ENCODE measurements around the gene BRD7. TPM values are rescaled to one million over a fixed set of nuclear protein-coding genes. Genes with fewer than 3 reads are reported as not detected.
A peak's percentile ranks its signal among the peaks of the same experiment; 100 is the strongest.

BRD7 gene
- total and polyA plus RNA-seq, 2 of the 4 experiments (the other 2 are of a cell fraction): 24.8 to 29.9 TPM

- intact Hi-C loops (cut with micrococcal nuclease): loop anchor here (1.0 to 2.0 kb wide), 2 partner anchors 137 to 293 kb away; no protein-coding TSS in a partner anchor
Measured at GRCh38 chr16:50371936-50372595, 3.3 kb upstream of the BRD7 start.

More at GRCh38 chr16:50371936-50372595, 3.3 kb upstream of the BRD7 start:
- Histone ChIP-seq H2AK5ac (ENCODE audit: low read depth, low read length) (no peak overlapping the region), H3K4me2 (ENCODE audit: low read depth, low read length) (no peak overlapping the region), H3K9me1 (ENCODE audit: insufficient read depth, low read length) (no peaks in the 10 kb centered on the region), H2AFZ (replicated peaks; ENCODE audit: low read length, poor library complexity) (no peak overlapping the region), H4K5ac (ENCODE audit: low read depth, low read length) (no peak overlapping the region), H3K4me1 (ENCODE audit: control insufficient read depth, insufficient read depth, low read length) (peaks cover 2% of the 10 kb centered on the region; the same call in 1 of the 2 replicates), H3K27me3 (ENCODE audit: control insufficient read depth, insufficient read depth, low read length) (peaks cover 14% of the 10 kb centered on the region), H2BK15ac (ENCODE audit: low read depth, low read length) (no peak overlapping the region), H3K23ac (ENCODE audit: low read depth, low read length) (no peak overlapping the region), H3K36me3 (ENCODE audit: control insufficient read depth, insufficient read depth, low read length) (no peaks in the 10 kb centered on the region), H4K20me1 (ENCODE audit: insufficient read depth, low read length) (no peaks in the 10 kb centered on the region; the same call in 1 of the 2 replicates), H3K79me1 (ENCODE audit: low read depth in 1 of 2, low read length in 2 of 2) (peaks cover 12 to 13% of the 10 kb centered on the region in 2 experiments), H2AK9ac (replicated peaks; ENCODE audit: low read depth, low read length, poor library complexity) (no peak overlapping the region), H3K27ac (ENCODE audit: insufficient read depth, low read length) (no peak overlapping the region), H2BK20ac (ENCODE audit: low read depth, low read length) (no peak overlapping the region), H3K14ac (replicated peaks; ENCODE audit: low read depth, low read length) (no peak overlapping the region), H2BK120ac (ENCODE audit: low read depth, low read length) (no peak overlapping the region), H3K4me3 (ENCODE audit: insufficient read depth, low read depth, low read length) (no peak overlapping the region), H4K91ac (ENCODE audit: insufficient read depth, low read depth, low read length) (no peak overlapping the region), H4K8ac (ENCODE audit: low read depth in 2 of 2, low read length in 2 of 2) (no peak overlapping the region), H3K9me3 (ENCODE audit: control insufficient read depth, insufficient read depth, low read length) (no peaks in the 10 kb centered on the region), H3K4ac (ENCODE audit: low read depth, low read length) (no peak overlapping the region), H2BK5ac (ENCODE audit: low read depth, low read length, poor library complexity, severe bottlenecking) (no peak overlapping the region), H3K56ac (ENCODE audit: extremely low read depth, insufficient read depth, low read length) (no peak overlapping the region), H3K9ac (ENCODE audit: low read depth, low read length) (no peak overlapping the region), H3K18ac (ENCODE audit: low read depth, low read length) (no peak overlapping the region)
- no peak for DNase-seq
- TF ChIP-seq RAD21 (IDR thresholded peaks at IDR 0.05; ENCODE audit: low read length) (peak; percentile 37), MXI1 (IDR thresholded peaks at IDR 0.05; ENCODE audit: borderline replicate concordance, low read depth, low read length) (no peak), BHLHE40 (IDR thresholded peaks at IDR 0.05; ENCODE audit: low read depth, low read length) (no peak), CTCF (conservative IDR thresholded peaks at IDR 0.05; ENCODE audit: low read depth, low read length) (0 out of 2 replicates have a peak, but pooled peaks have one; percentile 24), CEBPB (IDR thresholded peaks at IDR 0.05; ENCODE audit: low read depth, low read length) (no peak)
- ChIA-PET CTCF (interaction anchor here (1.4 kb wide), 1 partner anchor 434 kb away, joined by 5 read pairs; no protein-coding TSS in a partner anchor), POLR2A (ENCODE audit: unreplicated experiment) (no interaction called here)
- in situ Hi-C loops (cut with MboI; ENCODE audit: low sequenced_read_pairs): loop anchor here (10.0 to 25.0 kb wide), 3 partner anchors 285 to 433 kb away; no protein-coding TSS in a partner anchor
- WGBS, 2 experiments (ENCODE audit: extremely low coverage in 2 of 2, insufficient read length in 1 of 2): no CpG with 5 or more reads among the region's 7 CpGs
- dilution Hi-C loops (cut with HindIII; ENCODE audit: low sequenced_read_pairs, unreplicated experiment): no loop called here
- no peak for ATAC-seq (ENCODE audit: low read depth)
- no TSS peak for BruUV-seq (replicated peaks)

Data from IMR-90 (cell line).